Measurements from ENCODE around the gene TRH. TPM values are rescaled to one million over a fixed set of nuclear protein-coding genes. Genes with fewer than 3 reads are reported as not detected.

Gene TRH, protein sequence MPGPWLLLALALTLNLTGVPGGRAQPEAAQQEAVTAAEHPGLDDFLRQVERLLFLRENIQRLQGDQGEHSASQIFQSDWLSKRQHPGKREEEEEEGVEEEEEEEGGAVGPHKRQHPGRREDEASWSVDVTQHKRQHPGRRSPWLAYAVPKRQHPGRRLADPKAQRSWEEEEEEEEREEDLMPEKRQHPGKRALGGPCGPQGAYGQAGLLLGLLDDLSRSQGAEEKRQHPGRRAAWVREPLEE
- 2.6 TPM in 2 replicates for polyA plus RNA-seq
- 0.73 and 1.3 TPM in 2 replicates for polyA minus RNA-seq

DNA sequence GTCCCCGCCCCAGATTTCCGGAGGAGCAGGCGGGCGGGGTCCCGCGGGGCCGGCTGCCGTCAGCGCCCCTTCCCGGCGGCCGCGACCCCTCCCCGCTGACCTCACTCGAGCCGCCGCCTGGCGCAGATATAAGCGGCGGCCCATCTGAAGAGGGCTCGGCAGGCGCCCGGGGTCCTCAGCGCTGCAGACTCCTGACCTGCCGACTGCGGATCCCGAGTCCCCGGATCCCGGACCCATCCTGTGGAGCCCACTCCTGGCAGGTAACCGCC, at the start of gene TRH:
Gene TRH (plus strand): TSS at position 157 of the 269 bp plus-strand sequence. CDS start 1,097 bp downstream, outside the sequence.
- no peak for TF ChIP-seq MXI1 (conservative IDR thresholded peaks at IDR 0.05; ENCODE audit: poor library complexity, severe bottlenecking)
- no peak for TF ChIP-seq SMC3 (conservative IDR thresholded peaks at IDR 0.05; ENCODE audit: poor library complexity)
- TF ChIP-seq RAD21 (conservative IDR thresholded peaks at IDR 0.05): no peak
- no peak for TF ChIP-seq POLR2AphosphoS5 (IDR thresholded peaks at IDR 0.05)
- H3K4me2 ChIP-seq (ENCODE audit: low read length): no peak within 1 kb of the TSS
- H4K20me1 ChIP-seq (ENCODE audit: insufficient read depth): no peaks in the 10 kb centered on the region
- no peaks in the 10 kb centered on the region for H3K9me3 ChIP-seq (ENCODE audit: low read length)
- H3K9me2 ChIP-seq (ENCODE audit: insufficient read depth, low read length): no peaks in the 10 kb centered on the region
- H3K9ac ChIP-seq (ENCODE audit: low read length): peak within 1 kb of the TSS; percentile 31
- H3K27ac ChIP-seq (ENCODE audit: low read length): no peak within 1 kb of the TSS
- peaks cover 50% of the 10 kb centered on the region for H3K27me3 ChIP-seq (ENCODE audit: insufficient read depth, low read depth, low read length)
- no peak within 1 kb of the TSS for H2AFZ ChIP-seq (ENCODE audit: low read depth, low read length)
- no peaks in the 10 kb centered on the region for H3F3A ChIP-seq (ENCODE audit: insufficient read depth, low read length, poor library complexity, severe bottlenecking)
- H3K79me2 ChIP-seq (replicated peaks; ENCODE audit: insufficient read depth, low read length): no peaks in the 10 kb centered on the region
- peak within 1 kb of the TSS; percentile 55 for H3K4me3 ChIP-seq (ENCODE audit: low read length)
- H3K36me3 ChIP-seq (ENCODE audit: insufficient read depth, low read length): no peaks in the 10 kb centered on the region

DNA sequence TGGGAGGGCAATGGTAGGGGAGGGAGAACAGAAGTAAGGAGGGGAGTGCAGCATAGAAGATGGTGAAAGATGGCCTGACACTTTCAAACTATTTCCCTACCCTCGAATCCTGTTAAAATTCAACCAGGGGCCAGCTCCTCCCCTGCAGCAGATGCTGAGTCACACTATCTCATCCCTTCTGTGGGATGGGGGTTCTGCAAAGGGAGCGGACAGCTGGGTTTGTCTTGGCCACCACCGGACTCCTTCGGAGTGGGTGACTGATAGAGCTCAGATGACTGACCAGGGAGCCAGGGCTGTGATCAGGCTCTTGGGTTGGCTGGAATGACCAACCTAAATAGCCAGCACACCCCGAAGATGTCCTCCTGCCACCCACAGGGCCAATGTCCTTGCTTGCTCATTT, 47.4 kb upstream of the TRH start:
- TF ChIP-seq, protein P1, sequence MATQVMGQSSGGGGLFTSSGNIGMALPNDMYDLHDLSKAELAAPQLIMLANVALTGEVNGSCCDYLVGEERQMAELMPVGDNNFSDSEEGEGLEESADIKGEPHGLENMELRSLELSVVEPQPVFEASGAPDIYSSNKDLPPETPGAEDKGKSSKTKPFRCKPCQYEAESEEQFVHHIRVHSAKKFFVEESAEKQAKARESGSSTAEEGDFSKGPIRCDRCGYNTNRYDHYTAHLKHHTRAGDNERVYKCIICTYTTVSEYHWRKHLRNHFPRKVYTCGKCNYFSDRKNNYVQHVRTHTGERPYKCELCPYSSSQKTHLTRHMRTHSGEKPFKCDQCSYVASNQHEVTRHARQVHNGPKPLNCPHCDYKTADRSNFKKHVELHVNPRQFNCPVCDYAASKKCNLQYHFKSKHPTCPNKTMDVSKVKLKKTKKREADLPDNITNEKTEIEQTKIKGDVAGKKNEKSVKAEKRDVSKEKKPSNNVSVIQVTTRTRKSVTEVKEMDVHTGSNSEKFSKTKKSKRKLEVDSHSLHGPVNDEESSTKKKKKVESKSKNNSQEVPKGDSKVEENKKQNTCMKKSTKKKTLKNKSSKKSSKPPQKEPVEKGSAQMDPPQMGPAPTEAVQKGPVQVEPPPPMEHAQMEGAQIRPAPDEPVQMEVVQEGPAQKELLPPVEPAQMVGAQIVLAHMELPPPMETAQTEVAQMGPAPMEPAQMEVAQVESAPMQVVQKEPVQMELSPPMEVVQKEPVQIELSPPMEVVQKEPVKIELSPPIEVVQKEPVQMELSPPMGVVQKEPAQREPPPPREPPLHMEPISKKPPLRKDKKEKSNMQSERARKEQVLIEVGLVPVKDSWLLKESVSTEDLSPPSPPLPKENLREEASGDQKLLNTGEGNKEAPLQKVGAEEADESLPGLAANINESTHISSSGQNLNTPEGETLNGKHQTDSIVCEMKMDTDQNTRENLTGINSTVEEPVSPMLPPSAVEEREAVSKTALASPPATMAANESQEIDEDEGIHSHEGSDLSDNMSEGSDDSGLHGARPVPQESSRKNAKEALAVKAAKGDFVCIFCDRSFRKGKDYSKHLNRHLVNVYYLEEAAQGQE (IDR thresholded peaks at IDR 0.05; ENCODE audit: borderline replicate concordance): no peak
- no peak for TF ChIP-seq EP300 (conservative IDR thresholded peaks at IDR 0.05; ENCODE audit: poor library complexity, severe bottlenecking)
- no peak overlapping the region for H3K4me2 ChIP-seq (ENCODE audit: low read length)
- no peaks in the 10 kb centered on the region for H3F3A ChIP-seq (ENCODE audit: insufficient read depth, low read length, poor library complexity, severe bottlenecking)
- no peak overlapping the region for H2AFZ ChIP-seq (ENCODE audit: low read depth, low read length)
- H3K4me3 ChIP-seq (ENCODE audit: low read length): no peak overlapping the region
- no peak overlapping the region for H3K9ac ChIP-seq (ENCODE audit: low read length)
- H3K79me2 ChIP-seq (replicated peaks; ENCODE audit: insufficient read depth, low read length): no peaks in the 10 kb centered on the region
- no peaks in the 10 kb centered on the region for H3K9me3 ChIP-seq (ENCODE audit: low read length)
- H3K27ac ChIP-seq (ENCODE audit: low read length): no peak overlapping the region
- no peaks in the 10 kb centered on the region for H3K36me3 ChIP-seq (ENCODE audit: insufficient read depth, low read length)
- H4K20me1 ChIP-seq (ENCODE audit: insufficient read depth): no peaks in the 10 kb centered on the region
- no peaks in the 10 kb centered on the region for H3K9me2 ChIP-seq (ENCODE audit: insufficient read depth, low read length)
- no peaks in the 10 kb centered on the region for H3K27me3 ChIP-seq (ENCODE audit: insufficient read depth, low read depth, low read length)

DNA sequence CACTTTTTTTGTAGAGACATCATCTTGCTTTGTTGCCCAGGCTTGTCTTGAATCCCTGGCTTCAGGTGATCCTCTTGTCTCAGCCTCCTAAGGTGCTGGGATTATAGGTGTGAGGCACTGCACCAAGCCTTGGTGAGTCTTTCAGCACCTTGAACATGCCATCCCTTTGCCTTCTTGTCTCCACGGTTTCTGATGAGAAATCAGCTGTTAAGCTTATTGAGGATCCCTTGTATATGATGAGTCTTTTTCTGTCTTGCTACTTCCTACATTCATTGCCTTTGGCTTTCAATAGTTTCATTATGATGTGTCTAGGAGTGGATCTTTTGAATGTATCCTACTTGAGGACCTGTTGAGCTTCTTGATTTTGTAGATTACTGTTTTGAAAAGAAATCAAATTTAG, 45.1 kb upstream of the TRH start:
- no peaks in the 10 kb centered on the region for H3K36me3 ChIP-seq (ENCODE audit: insufficient read depth, low read length)
- H4K20me1 ChIP-seq (ENCODE audit: insufficient read depth): no peaks in the 10 kb centered on the region
- H3K27me3 ChIP-seq (ENCODE audit: insufficient read depth, low read depth, low read length): no peaks in the 10 kb centered on the region
- TF ChIP-seq SMC3 (conservative IDR thresholded peaks at IDR 0.05; ENCODE audit: poor library complexity): no peak
- no peak for TF ChIP-seq TAF1 (IDR thresholded peaks at IDR 0.05; ENCODE audit: low read depth)
- TF ChIP-seq RAD21 (conservative IDR thresholded peaks at IDR 0.05): no peak
- no peaks in the 10 kb centered on the region for H3K79me2 ChIP-seq (replicated peaks; ENCODE audit: insufficient read depth, low read length)
- no peak overlapping the region for H2AFZ ChIP-seq (ENCODE audit: low read depth, low read length)
- H3K9me3 ChIP-seq (ENCODE audit: low read length): no peaks in the 10 kb centered on the region
- H3K4me3 ChIP-seq (ENCODE audit: low read length): no peak overlapping the region
- no peaks in the 10 kb centered on the region for H3K9me2 ChIP-seq (ENCODE audit: insufficient read depth, low read length)
- no peak overlapping the region for H3K9ac ChIP-seq (ENCODE audit: low read length)
- no peak overlapping the region for H3K27ac ChIP-seq (ENCODE audit: low read length)
- H3F3A ChIP-seq (ENCODE audit: insufficient read depth, low read length, poor library complexity, severe bottlenecking): no peaks in the 10 kb centered on the region
- H3K4me2 ChIP-seq (ENCODE audit: low read length): no peak overlapping the region
